Testis (tissue), 2 donors: ENCODE results near the gene PRDX6.

ENCODE experiments used
- POLR2A ChIP-seq: fragments of 450-650 bp; IDR thresholded peaks from one replicate; pipeline ENCODE4 v1.6.1; 2017; ENCODE audit warnings: antibody characterized with exemption, mild to moderate bottlenecking, moderate library complexity
- TF ChIP-seq, protein P1 (sequence below), 3 experiments: fragments of 450-650 bp in 2 of 3; fragments of 200-600 bp in 1 of 3; sonication (generic) in 1 of 3; IDR thresholded peaks; one replicate each; pipeline ENCODE4 v1.5.1; 2016 to 2019; ENCODE audit warnings: antibody characterized with exemption in 3 of 3, mild to moderate bottlenecking in 2 of 3, moderate library complexity in 1 of 3

GRCh38 chr1:173529106-173529505, 52.0 kb downstream of the PRDX6 start:
- TF ChIP-seq, protein P1, sequence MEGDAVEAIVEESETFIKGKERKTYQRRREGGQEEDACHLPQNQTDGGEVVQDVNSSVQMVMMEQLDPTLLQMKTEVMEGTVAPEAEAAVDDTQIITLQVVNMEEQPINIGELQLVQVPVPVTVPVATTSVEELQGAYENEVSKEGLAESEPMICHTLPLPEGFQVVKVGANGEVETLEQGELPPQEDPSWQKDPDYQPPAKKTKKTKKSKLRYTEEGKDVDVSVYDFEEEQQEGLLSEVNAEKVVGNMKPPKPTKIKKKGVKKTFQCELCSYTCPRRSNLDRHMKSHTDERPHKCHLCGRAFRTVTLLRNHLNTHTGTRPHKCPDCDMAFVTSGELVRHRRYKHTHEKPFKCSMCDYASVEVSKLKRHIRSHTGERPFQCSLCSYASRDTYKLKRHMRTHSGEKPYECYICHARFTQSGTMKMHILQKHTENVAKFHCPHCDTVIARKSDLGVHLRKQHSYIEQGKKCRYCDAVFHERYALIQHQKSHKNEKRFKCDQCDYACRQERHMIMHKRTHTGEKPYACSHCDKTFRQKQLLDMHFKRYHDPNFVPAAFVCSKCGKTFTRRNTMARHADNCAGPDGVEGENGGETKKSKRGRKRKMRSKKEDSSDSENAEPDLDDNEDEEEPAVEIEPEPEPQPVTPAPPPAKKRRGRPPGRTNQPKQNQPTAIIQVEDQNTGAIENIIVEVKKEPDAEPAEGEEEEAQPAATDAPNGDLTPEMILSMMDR (IDR thresholded peaks at IDR 0.05): no peak
- TF ChIP-seq POLR2A: no peak
